Suppressor macrophage (primary cell): Measurements from ENCODE around the gene PNPLA8.
"Not testable (repeated sequence)": the region's sequence is repeated elsewhere in the genome, so short reads cannot be mapped to it uniquely, and the experiment has no call there.

Experiments
- DNase-seq, 4 experiments: peaks; one replicate each; pipeline ENCODE4 v3.0.0-alpha.2; 2020 to 2022

Gene PNPLA8

DNA sequence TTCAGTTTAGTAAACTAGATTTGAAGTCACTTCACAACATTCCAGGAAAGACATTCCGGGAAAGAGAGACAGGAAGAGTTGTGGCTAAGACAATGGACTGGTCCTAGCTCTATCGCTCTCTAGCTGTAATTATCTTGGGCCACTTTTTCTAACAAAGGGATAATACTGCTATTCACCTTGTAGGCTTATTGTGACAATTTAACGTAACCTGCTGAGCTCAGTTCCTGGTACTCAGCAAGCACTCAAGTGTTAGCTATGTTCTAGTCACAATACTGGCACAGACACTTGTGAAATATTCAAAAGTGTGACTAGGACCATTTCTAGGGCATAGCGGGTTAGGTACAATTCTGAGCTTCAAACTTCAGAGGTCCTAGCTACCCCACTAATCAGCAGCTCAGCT, 57.7 kb downstream of the PNPLA8 start:
- DNase-seq: no peak

DNA sequence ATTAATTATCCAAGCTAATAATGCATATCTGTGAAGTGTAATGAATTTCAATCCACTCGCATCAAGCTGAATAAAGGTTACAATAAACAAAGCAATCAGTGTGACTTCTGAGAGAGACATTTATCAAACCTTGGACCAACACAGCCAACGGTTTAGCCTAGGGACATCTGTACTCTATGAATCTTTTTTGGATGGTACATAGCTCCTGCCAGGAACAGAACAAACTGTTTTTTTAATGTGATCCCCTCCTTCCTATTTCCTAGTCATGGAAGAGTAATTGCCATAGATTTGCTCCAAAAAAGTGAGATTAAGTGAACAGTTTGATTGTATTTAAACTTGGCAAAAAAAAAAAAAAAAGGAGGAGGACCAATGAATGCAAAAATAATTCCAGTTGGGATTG, 58.5 kb downstream of the PNPLA8 start:
- DNase-seq: no peak

DNA sequence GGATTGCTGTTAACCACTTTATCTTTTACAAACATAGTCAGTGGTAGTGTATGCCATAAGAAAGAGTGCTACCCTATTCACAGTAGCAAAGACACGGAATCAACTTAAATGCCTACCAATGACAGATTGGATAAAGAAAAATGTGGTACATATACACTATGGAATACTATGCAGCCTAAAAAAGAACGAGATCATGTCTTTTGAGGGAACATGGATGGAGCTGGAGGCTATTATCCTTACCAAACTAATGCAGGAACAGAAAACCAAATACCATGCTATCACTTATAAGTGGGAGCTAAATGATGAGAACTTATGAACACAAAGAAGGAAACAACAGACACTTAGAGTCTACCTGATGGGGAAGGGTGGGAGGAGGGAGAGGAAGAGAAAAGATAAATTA, 59.6 kb downstream of the PNPLA8 start:
- DNase-seq: not testable (repeated sequence)

DNA sequence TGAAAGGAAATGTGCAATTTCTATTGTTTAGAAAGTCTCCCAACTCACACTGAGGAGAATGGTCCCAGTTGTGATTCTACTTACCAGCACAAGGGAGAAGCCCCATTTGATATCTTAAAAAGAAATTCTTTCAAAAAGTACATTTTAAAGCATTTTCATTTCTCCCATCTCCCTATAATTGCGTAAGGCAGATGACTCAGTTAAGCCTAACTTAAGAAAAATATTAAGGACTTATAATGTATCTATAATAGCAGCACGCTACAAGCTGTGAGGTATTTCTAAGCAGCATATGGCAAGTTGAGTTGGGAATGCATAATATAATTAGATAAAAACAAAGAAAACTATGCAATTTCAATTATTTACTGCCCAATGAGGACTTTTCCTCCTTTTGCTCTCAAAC, 61.2 kb downstream of the PNPLA8 start:
- no peak for DNase-seq

DNA sequence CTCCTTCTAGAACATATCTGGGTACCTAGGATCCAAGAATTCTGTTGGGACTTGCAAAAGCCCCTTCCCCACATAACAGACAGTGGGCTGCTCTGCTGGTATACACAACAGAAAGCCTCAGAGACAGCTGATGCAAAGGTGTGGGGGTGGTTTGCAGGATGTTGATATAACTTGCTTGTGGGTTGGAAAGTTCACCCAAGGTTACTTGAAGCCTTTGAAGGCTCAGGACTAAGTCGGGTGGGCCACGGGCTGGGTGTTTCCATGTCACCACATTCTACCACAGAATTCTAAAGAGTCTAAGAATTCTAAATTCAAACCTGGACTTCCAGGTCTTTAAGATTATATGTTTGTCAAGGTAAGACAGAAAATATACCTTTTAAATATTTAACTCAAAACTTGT, 62.3 kb downstream of the PNPLA8 start:
- peak in 1 of 4 experiments; percentile 17 for DNase-seq

DNA sequence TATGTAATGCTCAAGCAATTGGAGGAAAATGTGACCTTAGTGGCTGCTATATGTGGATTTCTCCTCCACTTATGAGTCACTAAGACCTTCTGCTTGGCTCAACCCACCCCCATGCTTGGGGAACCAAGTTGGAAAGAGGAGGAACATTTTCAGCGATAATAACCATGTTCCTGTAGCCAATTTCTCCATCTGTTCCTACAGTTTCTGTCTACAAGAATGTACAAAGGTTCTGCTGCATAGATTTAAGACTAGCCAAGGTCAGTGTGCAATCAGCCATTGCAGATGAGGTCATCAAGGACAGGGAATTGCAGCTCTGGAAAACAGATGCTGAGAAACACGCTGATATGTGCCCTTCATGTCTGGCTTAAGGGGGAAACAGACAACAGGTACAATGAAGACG, 64.1 kb downstream of the PNPLA8 start:
- peak in 2 of 4 experiments; percentile 19 to 24 for DNase-seq

DNA sequence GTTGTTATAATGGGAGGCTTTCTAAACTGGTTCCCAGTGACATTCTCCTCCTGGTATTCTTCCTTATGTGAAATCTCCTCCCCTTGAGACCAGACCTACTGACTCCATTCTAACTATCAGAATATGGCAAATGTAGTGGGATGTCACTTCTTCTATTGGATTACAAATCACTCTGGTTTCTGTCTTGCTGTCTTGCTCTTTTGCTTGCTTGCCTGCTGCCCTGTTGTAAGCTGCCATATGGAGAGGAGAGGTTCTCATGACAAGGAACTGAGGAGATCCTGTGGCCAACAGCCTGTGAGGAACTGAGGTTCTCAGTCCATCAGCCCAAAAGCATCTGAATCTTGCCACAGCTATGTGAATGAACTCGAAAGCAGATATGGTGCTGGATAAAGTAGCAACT, 65.0 kb downstream of the PNPLA8 start:
- no peak for DNase-seq

DNA sequence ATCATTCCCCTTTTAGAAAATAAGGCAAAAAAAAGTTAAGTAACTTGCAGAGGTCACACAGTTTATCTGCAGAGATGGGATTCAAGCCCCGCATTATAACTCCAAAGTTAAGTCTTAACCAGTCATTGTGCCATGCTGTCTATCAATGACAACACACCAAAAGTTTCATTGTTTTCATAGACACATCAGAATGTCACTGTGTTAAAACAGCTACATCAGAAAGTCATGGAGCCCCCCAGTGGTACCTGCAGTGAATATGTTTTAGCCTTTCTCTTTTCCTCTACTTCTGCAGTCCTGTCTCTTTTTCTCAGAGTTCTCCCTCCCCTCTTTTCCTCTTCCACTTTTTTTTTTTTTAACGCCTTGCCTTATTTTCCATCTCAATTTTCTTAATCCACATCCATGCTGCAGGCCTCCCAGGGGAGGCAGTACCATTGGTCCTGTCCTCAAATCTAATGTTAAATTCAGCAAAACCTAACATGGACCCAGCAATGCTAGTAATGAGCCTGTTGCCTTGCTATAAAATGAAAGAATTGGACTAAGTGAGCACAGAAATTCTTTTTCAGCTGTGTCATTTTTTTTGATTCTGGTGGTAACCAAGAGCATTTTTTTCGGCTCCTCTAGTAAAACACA, 65.9 kb downstream of the PNPLA8 start:
- peak in 3 of 4 experiments; percentile 13 to 35 (median 26) for DNase-seq

DNA sequence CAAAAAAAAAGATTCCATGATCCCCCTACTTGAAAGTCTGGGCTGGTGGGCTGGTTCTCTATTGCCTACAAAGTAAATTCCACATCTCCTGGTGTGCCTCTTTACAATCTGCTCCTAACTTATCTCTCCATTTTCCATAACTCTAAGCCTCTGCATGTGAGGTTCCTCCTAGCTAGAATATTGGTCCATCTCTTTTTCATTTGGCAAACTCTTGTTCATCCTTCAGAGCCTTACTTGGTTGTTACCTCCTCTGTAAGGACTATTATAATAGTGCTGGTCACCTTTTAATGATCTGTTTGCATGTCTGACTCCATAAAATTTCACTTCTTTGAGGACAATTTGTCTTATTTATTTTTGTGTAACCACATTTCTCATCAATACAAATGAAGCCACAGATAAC, 68.1 kb downstream of the PNPLA8 start:
- DNase-seq: no peak

DNA sequence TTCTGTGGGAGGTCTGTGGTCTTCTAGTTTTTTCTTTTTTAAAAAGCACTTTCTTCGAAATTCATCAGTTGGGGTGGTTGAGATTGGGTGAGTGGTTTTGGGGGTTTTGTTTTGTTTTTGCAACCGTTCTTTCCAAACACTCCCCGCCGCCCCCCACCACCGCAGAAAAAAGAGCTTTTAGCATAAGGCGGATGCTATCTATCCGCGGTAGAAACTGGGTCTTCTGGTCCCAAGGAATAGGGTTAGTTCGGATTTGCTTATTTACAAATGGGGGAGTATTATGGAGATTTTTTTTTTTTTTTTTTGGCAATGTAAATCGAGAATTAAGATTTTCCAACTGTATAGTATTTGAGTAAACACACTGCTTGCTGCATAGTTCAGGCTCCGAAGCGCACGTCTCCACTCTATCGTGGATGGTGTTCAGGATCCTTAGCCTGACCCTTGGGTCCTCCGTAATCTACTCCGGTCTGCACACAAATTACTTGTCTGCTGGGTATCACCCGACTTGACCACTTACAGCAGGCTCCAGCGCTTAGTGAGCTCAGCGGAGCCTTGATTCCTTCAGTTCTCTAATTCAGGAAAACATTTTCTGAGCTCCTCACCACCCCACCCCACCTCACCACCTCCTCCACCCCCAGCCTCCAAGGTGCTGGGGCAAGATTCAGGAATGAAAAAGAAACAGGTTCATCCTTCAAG, 68.9 kb downstream of the PNPLA8 start:
- no peak for DNase-seq

DNA sequence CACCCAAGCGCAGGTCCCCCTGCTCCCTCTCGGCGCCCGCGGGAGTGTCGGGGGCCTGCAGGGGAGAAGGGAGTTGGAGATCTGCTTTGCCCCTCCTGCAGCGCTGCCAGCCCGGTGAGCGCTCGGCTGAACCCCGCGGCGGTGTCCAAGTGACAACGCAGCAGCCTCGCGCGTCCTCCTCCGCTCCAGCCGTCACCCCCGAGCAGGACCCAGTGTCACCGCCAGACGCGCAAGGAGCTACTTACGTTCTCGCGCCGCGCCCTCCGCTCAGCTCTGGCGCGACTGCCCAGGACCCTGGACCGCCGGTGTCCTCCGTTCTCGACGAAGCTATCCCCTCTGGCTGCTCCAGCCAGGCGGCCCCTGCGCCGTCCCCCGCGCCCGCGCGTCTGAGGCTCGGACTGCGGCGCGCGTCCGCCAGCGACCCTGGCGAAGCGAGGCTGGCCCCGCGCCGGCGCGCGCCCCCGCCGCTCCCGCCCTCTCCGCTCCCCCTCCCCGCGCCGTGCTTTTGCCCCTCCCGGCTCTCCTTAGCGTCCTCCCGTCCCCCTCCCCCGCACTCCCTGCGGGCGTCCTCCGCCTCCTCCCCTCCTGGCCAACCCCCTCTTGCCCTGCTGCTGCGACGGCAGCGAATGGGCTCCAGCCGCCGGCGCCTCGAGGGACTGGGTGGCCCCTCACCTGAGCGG, 69.8 kb downstream of the PNPLA8 start, which contains the start of gene NRCAM:
NRCAM (minus strand) TSS at position 439 of the 680 bp plus-strand sequence. CDS start 216,372 bp downstream, outside the sequence.
- peak in 3 of 4 experiments; percentile 27 to 60 (median 29) for DNase-seq

DNA sequence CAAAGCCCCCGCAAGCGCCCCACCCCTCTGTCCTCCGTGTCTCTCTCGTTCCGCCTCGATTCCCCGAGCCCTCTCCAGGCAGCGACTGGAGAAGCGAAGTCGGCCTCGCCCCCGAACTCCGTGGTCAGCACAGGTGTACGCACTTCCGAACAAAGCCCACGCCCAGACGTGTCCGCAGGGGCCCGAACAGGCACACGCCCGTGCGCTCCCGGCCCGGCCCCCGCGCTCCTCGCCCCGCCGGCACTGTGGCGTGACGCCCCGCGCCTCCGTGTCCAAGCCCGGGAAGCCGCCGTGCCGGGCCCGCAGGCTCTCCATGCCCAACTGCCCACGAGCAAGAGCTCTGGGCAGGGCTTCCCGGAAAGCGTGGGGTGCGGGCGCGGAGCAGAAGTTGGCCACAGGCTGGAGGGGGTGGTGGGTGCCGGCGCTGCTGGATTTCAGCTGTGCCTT, 70.4 kb downstream of the PNPLA8 start:
- peak; percentile 50 to 77 (median 61) for DNase-seq

DNA sequence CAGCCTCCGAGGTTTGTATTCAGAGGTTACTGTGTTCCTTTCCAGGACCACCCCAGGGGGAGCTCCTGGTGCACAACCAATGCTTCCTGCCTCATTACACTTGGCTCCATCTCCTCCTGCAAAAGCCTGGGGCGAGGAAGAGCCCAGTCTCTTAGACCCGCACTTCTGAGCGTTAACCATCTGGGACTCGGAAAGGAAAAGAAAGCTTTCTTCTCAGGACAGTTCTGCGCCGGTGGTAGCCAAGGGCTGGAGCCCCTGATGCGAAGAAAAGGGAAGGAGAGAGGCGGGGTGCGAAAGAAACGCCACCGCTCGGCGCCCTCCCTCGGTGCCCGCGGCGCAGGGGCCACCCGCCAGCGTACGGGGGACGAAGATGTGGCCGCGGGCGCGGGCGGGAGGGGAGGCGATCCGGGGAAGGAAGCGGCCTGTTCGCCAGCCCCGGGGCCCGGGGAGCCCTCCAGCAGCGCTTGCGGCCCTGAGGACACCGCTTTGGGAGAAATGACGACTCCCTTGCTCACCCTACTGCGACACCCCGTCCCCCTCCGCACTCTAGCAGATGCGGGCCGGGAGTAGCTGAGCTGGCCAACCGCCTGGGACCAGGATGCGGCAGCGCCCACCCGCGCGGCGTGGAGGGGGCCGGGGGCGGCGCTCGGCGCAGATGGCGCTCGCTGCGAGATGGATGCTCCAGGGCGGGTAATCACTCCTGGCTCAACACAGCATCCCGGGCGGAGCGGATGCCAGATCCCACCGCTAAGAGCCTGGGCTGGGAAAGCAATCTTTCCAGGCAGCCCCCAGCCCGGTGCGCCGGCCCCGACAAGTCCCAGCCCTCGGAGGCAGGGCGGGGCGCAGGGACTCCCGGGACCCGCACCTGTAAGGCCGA, 71.0 kb downstream of the PNPLA8 start:
- DNase-seq: peak in 1 of 4 experiments; percentile 25

DNA sequence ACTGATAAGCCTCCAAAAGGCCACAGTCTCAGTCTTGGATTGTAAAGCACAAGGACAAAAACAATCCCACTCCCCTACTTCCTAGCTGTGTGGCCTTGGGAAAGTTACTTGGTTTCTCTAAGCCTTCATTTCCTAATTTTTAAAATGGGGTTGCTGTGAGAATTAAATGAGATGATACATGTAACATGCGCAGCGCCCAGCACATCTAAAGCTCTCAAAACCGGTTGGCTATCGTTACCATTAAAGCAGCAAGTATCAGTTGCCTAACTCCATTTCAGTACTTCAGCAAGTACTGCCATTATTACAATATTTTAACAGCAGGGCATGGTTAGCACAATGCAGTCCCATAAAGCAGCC, 71.6 kb downstream of the PNPLA8 start:
- no peak for DNase-seq

DNA sequence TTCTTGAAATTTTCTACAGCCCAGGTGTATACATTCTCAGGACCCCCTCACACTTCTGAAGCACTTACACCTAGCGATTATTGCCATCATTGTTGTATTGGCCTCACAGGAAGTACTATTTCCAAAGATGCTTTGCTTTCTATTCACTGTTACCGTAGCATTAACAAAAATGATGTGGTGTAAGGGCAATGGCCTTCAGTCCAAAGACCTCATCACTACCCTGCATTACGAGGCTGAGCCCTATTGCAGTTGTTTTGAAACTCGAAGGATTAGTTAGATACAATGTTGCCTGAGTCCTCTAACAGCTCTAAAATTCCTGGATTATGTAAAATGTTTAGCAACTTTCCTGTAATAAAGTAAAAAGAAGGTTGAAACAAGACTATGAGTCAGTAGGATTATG, 72.6 kb downstream of the PNPLA8 start:
- no peak for DNase-seq

DNA sequence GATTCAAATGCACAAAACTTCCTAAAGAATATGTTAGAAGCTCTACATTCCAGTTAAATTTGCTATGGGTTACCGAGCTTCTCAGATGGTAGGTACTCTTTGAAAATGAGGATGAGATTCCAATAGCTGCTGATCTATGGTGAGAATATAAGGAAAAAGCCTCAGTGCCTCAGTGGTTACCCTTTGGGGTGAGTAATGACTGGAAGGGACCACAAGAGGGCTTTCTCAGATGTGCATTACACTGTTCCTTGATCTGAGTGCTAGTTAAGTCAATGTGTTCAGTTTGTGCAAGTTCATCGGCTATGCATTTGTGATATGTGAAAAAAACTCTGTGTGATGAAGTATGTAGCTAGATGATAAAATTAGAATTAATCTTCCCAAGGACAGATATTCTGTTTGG, 73.2 kb downstream of the PNPLA8 start:
- DNase-seq: peak in 3 of 4 experiments; percentile 27 to 36 (median 34)

DNA sequence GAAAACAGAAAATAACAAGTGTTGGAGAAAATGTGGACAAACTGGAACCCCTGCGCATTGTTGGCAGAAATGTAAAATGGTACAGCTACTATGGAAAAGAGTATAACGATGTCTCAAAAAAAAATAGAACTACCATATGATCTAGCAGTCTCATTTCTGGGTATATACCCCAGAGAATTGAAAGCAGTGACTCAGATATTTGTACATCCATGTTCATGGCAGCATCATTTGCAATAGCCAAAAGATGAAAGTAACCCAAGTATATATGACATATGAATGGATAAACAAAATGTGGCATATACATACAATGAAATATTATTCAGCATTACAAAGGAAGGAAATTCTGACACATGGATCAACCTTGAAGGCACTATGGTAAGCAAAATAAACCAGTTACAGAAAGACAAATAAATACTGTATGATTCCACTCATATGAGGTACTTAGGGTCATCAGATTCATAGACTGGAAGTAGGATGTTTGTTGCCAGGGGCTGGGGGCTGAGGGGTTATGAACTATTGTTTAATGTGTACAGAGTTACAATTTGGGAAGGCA, 74.6 kb downstream of the PNPLA8 start:
- DNase-seq: no peak

DNA sequence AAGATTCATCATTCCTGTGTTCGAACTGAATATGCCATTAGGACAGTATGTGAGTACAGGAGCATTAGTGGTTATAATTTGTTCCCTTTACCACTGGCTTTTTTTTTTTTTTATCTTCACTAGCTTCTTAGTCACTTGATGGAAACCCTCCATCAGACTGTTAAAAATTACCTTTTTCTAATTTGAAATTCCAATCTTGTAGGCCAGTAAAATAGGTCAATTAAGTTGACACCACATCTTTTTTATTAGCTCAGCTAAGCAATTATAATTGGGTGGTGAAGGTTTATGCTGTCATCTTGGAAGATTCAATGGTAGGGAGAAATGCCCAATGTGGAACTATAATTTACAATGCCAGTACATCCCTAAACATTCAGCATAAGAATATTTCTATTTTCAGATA, 75.8 kb downstream of the PNPLA8 start:
- DNase-seq: no peak

DNA sequence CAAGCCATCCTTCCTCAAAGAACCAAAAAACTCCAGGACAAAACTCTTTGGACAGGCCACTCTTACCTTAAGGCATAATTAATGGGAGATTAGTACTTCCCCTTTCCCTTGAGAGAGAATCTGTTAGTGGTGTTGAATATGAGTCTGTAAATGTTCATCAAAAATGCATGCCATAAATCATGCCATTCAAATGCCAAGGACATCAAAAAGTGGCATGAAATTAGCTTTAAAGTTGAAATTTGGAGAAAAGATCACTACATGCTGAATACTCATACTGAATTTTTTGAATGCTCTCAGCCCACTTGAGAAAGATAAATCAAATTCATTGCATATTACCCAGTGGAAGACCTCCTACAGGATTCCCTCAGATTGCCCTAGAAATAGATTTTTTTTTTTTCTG, 76.4 kb downstream of the PNPLA8 start:
- no peak for DNase-seq

DNA sequence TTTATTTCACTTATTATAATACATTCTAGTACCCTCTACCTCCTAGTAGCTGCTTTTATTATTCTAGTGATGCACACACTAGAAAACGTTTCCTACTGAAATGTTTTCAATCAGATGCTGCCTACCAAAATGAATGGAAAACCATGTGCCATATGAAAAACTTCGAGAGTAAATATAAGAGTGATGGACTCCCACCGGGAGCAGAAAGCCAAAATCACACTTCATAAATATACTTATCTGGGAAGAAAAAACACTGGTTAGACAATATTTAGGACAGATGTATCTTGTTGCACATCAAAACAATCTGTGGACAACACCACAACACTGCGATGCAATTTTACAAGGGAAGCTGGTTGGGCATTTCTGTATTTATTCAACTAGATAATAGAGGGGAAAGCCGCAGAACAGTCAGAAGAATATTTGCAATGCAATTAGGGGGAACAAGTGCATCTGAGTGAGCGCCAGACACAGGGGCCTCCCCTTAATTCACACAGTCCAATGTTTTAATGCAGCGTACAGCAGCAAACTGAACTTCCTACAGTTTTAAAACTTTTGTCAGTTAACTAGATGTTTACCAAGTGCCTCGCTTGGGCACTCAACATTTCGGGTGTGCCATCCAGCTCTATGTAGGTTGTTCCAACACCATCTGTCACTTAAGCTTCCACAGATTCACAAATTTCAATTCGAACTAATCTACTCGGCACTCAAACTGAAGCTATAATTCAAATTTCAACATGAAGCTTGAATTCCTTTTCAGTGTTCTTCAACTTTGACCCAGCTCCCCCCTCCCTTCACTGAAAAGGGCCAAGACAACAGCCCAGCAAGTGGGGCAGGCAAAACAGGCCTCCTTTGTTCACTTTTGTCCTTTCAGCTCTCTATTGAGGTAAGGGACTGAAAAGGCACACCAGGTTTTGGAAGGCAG, 77.1 kb downstream of the PNPLA8 start:
- no peak for DNase-seq

DNA sequence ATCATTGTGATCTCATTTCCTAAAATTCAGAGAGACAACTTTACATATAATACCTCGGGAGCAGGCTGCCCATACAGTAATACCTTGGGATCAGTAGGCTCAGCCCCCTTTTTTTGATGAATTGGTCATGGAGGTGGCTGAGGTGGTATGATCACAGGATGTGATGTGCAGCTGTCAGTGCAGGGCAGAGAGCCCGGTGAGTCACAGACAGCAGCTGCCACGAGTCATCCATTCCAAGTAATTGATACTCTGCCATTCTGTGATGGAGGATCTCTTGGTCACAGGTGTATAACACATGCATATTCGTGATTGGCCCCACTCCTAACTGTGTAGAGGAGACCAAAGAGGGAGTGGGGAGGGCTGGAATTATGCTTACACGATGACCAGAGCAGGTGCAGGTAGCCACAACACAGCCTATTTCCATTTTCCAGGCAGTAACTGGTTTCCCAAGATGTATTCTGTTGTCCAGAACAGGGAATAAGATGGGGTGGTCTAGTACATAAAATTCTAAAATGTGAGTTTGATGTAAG, 83.8 kb downstream of the PNPLA8 start:
- DNase-seq: no peak
